ENCODE results near the gene MICAL2. TPM values are rescaled to one million over a fixed set of nuclear protein-coding genes. Genes with fewer than 3 reads are reported as not detected.

Gene MICAL2
- total RNA-seq, 1 donor from 2014 or later, result 0.27 TPM

- DNase-seq (no peak), ATAC-seq (ENCODE audit: low read depth) (no peak)
- Mint-ChIP-seq H3K27ac (no peak overlapping the region), H3K9me3 (no peaks in the 10 kb centered on the region), H3K36me3 (ENCODE audit: low read depth) (no peaks in the 10 kb centered on the region), H3K4me1 (no peaks in the 10 kb centered on the region), H3K4me3 (no peak overlapping the region), H3K27me3 (no peaks in the 10 kb centered on the region)
- ChIA-PET POLR2A (no interaction called here), CTCF (no interaction called here)
- no peak for TF ChIP-seq CTCF (IDR thresholded peaks at IDR 0.05)
- intact Hi-C loops (cut with micrococcal nuclease), result no loop called here
These were observed 149.6 kb downstream of the MICAL2 start for GRCh38 chr11:12259956-12260355.

- no peak for TF ChIP-seq CTCF (IDR thresholded peaks at IDR 0.05)
- H3K4me1 Mint-ChIP-seq, result no peaks in the 10 kb centered on the region
- ChIA-PET POLR2A (no interaction called here), CTCF (interaction anchor here (1.0 kb wide), 1 partner anchor 21 kb away, joined by 3 read pairs; no protein-coding TSS in a partner anchor)
- H3K9me3 Mint-ChIP-seq, result no peaks in the 10 kb centered on the region
- no peak overlapping the region for H3K27ac Mint-ChIP-seq
- ATAC-seq (ENCODE audit: low read depth) (no peak), DNase-seq (no peak)
- intact Hi-C loops (cut with micrococcal nuclease), result no loop called here
- no peak overlapping the region for H3K4me3 Mint-ChIP-seq
- H3K36me3 Mint-ChIP-seq (ENCODE audit: low read depth), result no peaks in the 10 kb centered on the region
- H3K27me3 Mint-ChIP-seq, result no peaks in the 10 kb centered on the region
These were observed 150.5 kb downstream of the MICAL2 start for GRCh38 chr11:12260731-12261521.

- no peak overlapping the region for H3K4me3 Mint-ChIP-seq
- POLR2A ChIA-PET, result no interaction called here
- CTCF ChIA-PET, result interaction anchor here (1.0 kb wide), 1 partner anchor 21 kb away, joined by 3 read pairs; no protein-coding TSS in a partner anchor
- intact Hi-C loops (cut with micrococcal nuclease), result no loop called here
- H3K4me1 Mint-ChIP-seq, result no peaks in the 10 kb centered on the region
- peaks cover 2% of the 10 kb centered on the region for H3K27me3 Mint-ChIP-seq
- TF ChIP-seq CTCF (IDR thresholded peaks at IDR 0.05), result no peak
- ATAC-seq (ENCODE audit: low read depth) (no peak), DNase-seq (no peak)
- no peaks in the 10 kb centered on the region for H3K36me3 Mint-ChIP-seq (ENCODE audit: low read depth)
- H3K27ac Mint-ChIP-seq, result no peak overlapping the region
- H3K9me3 Mint-ChIP-seq, result no peaks in the 10 kb centered on the region
These were observed 151.2 kb downstream of the MICAL2 start for GRCh38 chr11:12261551-12261950.

GRCh38 chr11:12263141-12263693 lies 152.8 kb downstream of the MICAL2 start:
- DNase-seq (no peak), ATAC-seq (ENCODE audit: low read depth) (no peak)
- intact Hi-C loops (cut with micrococcal nuclease), result no loop called here
- Mint-ChIP-seq H3K9me3 (no peaks in the 10 kb centered on the region), H3K4me1 (no peaks in the 10 kb centered on the region), H3K36me3 (ENCODE audit: low read depth) (no peaks in the 10 kb centered on the region), H3K4me3 (no peak overlapping the region), H3K27me3 (peaks cover 5% of the 10 kb centered on the region), H3K27ac (no peak overlapping the region)
- CTCF ChIA-PET, result no interaction called here
- POLR2A ChIA-PET, result no interaction called here
- TF ChIP-seq CTCF (IDR thresholded peaks at IDR 0.05), result no peak

- H3K9me3 Mint-ChIP-seq, result no peaks in the 10 kb centered on the region
- no peaks in the 10 kb centered on the region for H3K36me3 Mint-ChIP-seq (ENCODE audit: low read depth)
- no peak for DNase-seq
- H3K4me3 Mint-ChIP-seq, result no peak overlapping the region
- intact Hi-C loops (cut with micrococcal nuclease), result no loop called here
- no peak overlapping the region for H3K27ac Mint-ChIP-seq
- no peak for TF ChIP-seq CTCF (IDR thresholded peaks at IDR 0.05)
- ChIA-PET CTCF (no interaction called here), POLR2A (no interaction called here)
- H3K27me3 Mint-ChIP-seq, result peaks cover 5% of the 10 kb centered on the region
- ATAC-seq (ENCODE audit: low read depth), result no peak
- H3K4me1 Mint-ChIP-seq, result no peaks in the 10 kb centered on the region
These were observed 154.0 kb downstream of the MICAL2 start for GRCh38 chr11:12264361-12264760.

Measured in activated B cell treated with CpG ODN at 0.5 μM for 24 hours (primary cell).